Glomerular endothelial cell (primary cell): ENCODE results near the gene CKS1B. TPM values are rescaled to one million over a fixed set of nuclear protein-coding genes. Genes with fewer than 3 reads are reported as not detected.

Source experiments
- DNase-seq: peaks from one replicate; pipeline ENCODE4 v3.0.0-alpha.2; 2011; ENCODE audit warnings: low read depth, low spot score; ENCODE audit errors: extremely low read depth
- total RNA-seq: library from RNA; depleted of rRNA; stranded (reverse); fragments of >200 nt; gene quantifications from 2 replicates; pipeline ENCODE4 v1.2.3, GENCODE V29; 2015

CKS1B gene
- total RNA-seq, 1 donor from 2014 or later: 57.8 TPM

DNA sequence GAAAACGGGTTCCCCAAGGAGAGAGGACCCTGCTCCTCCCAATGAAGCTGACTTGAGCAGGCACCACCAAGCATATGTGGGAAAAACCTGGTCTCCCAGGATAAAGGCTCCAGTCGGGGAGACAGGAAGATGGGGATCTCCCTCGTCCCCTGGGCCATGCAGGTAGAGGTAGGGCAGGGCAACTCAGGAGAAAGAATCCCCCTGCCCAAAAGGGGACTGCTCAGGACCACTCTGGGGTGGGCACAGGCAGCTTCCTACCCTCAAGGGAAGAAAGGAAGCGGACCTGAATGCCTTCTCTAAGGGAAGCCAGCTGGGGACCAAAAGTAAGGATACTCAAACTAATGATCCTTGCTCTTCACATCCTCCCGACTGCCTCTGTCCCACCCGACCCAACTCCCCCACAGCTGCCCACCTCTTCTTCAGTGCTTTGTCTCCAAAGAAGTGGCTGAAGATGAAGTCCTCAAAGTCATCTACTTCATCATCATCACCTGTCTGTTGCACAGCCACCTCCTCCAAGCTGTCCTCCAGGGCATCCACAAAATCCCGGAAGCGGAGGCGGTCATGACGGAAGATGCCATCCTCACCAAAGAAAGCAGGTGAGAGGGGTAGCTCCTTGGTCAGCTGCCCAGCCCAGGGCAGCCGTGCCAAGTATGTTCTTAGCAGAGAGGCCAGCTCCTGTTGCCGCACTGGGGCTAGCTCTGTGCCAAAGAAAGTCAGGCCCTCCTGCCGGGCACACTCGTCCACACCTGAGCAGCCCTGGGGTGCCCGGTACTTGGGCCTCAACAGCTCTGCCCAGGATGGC, 29.1 kb upstream of the CKS1B start:
- no peak for DNase-seq

DNA sequence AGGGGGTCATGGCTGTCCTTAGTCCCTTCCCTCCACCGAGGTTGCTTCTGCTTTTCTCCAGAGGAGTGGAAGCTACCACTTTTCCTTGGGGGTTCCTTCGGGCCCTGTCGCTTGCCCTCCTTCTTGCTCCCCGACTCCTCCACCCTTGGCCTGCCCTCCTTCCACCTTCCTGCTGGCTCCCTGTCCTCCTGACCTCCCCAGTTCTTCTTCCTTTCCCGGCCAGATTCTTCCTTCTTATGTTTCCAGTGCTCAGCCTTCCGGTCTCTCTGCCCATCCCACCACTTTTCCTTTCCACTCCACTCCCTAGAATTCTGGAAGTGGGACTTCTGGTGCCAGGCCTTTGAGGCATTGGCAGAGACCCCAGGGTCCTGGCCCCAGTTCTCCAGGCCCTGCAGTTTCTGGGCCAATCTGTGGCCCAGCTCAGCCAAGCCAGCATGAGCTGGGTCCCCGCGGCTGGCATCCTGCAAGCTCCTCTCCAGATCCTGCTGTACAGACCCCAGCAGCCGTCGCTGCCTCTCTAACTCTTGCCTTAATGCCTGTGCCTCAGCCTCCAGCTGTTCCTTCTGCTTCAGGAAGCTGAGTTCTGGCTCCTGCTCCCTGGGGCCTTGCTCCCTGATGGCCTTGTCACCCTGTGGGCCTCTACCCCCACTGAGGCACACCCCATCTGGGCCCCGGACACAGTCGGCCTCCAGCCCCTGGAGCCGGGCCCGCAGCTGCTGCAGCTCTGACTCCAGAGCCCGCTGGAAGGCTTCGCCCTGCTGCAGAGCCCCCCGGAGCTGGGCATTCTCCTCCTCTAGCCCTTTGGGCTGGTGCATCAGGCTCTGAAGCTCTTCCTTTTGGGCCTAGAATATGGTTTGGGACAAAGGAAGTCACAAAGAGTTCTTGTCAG, 28.3 kb upstream of the CKS1B start:
- DNase-seq: no peak

DNA sequence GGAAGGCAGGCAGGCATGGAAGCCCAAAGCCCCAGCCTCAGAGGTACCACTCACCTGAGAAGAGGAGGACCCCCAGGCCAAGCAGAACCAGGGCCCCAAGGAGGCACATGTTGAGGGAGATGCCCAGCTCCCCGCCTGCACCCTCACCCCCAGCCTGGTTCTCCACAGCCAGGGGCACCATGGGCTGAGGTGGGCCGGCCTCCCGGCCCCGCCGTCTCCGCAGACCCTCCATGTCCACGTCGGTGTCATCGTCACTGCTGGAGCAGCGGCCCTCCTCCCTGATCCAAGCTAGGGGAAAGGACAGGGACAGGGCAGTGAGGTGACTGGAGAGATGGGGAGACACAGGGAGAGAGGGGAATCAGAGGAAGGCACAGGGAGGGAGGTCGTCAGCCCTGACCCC, 26.4 kb upstream of the CKS1B start:
- no peak for DNase-seq

DNA sequence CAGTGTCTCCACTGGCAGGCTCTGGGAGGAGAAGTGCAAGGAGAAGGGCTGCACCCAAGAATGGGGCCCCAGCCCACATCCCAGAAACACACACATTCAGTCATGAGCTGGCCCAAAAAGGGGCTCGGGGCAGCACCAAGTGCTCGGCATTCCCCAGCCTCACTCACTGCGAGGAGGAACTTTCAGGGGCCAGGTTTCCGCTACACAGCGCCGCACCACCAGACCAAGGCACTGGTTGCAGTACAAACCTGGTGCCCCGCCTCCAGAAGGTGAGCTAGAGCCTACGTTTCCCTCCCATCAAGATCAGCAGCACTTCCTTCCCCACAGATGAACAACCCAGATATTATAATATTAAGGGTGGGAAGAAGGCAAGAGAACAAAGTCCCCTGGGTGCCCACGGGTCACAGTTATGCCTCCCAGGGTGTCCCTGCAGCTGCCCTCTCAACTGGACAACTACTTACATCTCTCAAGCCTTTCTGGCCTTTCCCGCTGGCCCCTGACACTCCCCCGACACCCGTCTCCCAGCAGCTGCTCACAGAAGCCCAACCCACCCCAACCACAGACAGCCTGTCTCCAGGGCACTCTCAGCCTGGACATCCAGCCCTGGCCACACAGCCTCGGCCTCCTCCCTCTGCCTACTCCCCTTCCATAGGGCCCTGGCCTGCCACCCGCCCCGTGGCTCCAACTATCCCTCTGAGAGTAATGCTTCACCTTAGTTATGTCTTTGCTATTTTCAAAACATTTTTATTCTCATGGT, 22.4 kb upstream of the CKS1B start:
- DNase-seq: no peak

DNA sequence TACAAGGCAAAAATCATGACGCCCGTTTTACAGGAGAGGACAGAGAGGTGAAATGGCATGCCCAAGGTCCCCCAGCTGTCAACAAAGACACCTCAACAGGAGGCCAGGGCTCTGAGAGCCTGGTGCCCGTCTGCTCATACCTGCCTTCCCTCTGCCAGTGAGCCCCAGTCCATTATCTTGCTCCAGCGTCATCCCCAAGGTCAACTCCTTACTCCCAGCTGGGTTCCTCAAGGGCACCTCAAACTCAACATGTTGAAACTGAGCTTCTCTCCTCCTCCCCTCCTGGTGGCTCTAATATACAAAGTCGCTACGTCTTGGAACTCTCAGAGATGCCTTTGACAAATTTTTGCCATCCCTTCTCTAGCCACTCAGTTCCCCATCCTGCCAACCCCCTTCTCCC, 21.8 kb upstream of the CKS1B start:
- no peak for DNase-seq

DNA sequence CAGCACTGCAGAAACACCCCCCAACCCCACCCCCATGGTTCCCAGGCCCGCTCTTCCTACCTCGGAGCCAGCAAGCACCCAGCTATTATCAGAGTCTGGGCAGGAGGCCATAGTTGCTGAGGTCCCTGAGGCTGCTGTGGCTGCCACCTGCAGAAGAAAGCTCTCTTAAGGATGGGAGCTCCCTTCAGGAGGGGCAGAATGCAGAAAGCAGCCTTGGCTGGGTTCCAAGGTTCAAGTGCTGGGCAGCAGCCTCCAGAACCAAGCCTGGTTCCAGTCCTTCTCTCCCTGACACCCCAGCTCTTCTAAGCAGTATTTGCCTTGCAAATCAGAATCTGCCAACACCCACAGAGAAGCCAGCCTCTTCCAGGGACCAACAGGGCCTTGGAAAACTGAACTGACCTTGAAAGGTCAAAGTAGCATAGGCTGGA, 20.9 kb upstream of the CKS1B start:
- DNase-seq: no peak

DNA sequence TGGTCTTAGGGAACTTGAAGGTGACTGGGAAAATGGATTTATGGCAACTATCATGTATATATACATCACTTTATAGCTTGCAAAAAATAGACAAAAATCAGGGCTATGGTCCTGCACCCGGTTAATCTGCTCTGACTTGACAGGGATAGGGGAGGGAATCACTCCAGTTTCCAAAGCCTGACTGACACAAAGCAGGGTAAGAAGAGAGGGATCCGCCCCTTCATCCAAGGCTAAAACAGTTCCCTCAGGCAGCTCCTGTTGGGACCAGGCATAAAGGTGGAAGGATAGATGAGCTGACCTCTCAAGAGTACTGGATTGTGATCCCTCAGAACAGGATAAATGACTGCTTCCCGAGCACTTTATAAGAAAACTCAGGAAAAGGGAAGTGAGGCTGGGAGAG, 19.9 kb upstream of the CKS1B start:
- DNase-seq: no peak

DNA sequence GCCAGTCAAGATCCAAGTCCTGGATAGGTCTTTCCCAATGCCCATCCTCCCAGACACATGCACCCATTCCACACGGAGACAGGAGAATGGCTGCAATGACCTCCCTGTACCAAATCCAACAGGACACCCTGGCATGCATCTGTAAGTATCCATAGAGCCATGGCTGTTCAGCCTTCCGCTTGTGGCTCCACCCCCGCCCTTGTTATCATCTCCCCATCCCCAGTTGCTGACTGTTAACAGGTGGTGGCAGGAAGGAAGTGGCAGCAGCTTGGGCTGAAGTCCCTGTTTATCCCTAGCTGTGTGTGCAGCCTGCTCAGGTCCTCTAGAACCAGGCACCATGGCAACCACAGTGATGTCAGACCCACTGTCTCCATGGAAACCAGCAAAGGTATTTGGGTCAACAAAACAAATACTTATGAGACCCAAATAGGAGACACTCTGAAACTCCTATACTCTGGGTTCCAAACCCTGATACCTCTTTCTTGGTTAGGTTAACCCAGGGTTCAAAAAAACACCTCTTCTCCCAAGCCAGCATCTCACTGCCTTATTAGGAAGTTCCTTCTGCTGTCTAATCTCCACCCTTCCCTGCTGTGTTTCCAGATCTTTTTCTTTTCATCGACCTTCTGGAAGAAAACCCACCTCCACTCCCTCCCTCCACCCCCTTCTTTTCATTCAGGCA, 19.3 kb upstream of the CKS1B start:
- DNase-seq: peak; percentile 89

DNA sequence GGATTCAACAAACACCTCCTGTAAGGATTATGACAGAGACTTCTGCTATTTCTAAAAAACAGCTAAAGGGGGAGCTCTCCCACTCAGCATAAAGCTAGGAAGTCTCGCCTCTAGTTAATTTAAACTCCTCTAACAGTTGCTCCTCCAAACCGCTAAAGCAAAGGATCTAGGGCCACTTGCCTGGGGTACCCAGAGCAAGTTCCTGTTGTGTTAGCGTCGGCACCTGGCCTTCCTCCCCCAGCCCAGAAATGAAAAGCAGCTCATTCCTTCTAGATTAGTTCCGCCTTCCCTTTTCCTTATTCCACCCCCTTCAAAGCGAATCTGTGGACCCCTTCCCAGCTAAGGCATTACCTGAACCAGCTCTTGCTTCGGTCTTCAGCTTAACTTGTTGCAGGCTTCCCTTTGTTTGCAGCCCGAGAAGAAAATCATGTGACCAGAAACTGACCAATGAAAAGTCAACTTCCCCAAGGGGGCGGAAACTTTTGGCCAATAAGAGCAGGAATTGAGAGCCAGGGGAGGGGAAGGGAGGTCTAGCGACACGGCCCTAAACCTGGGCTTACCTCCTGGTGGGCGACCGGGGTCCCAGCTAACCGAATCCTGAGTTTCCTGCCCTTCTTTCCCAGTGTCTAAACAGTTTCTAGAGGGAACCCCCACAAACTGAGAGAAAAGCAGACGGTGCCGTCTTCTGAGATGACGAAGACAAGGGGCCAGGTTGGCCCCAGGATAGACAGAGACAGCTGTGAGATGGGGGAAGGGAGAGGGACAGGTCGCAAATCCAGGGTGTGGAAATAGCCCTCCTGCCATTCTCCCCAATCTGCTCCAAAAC, 18.6 kb upstream of the CKS1B start, which contains the start of gene PBXIP1:
Gene PBXIP1, minus strand, starts transcription at position 382 of the 826 bp plus-strand sequence. CDS start 2,378 bp downstream, outside the sequence.
- DNase-seq: peak; percentile 85

DNA sequence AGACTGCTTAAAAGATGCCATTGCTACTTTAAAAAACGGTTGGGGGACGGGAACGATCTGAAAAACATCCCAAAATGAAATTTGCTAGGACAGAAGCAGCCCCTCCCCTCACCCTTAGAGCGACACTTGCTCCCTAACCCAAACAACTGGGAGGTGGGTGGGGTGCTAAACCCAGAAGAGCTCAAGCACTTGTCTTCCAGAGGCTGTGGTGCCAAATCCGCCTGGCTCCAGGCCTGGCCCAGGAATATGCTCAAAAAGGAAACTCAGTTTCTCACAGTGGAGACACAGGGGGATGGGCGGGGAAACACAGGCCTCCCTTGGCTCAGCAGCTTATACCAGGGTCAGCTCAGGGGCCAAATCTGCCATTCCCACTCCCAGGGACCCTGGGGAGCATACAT, 17.9 kb upstream of the CKS1B start:
- no peak for DNase-seq

DNA sequence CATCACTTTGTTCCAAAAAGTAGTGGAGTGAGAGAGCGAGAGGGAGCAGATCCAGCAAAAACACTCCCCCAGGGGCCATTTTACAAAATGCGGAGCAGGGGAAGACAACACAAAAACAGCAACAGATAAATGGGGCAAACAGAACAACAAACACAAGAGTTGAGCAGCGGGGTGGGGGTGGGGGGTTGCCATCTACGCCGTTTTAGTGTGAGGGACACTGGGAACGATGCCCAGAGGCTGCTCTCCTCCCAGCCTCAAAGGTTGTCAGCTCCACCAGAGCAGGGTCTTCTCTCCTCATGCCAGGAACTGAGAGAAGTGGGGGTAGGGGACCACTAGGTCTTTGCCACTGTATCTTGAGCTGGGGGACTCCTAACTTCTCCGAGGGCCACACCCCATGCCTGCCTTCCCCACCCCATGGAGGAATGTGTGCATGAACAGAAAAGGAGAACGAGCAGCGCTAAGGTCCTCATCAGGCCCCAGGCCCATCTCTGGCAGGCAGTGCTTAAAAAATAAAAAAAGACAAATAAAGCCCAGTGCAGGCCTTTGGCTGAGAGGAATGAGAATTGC, 17.3 kb upstream of the CKS1B start:
- DNase-seq: no peak

DNA sequence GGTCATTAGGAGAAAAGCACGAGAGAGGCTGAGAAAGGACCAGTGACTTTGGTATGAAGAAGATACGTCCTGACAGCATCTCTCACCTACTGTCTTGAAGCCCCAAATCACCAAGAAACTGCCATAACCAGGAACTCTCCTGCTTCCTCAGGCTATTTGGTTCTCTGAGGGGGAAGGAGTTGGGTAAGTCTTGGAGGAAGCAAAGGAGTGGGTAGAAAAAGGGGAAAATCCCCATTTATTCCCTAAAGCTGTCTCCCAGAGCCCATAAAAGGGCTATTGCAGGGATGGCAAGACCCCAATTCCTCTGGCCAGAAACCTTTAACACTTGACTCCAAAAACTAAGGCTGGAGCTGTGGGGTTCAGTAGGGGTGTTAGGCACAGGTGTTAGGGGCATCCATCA, 16.4 kb upstream of the CKS1B start:
- no peak for DNase-seq

DNA sequence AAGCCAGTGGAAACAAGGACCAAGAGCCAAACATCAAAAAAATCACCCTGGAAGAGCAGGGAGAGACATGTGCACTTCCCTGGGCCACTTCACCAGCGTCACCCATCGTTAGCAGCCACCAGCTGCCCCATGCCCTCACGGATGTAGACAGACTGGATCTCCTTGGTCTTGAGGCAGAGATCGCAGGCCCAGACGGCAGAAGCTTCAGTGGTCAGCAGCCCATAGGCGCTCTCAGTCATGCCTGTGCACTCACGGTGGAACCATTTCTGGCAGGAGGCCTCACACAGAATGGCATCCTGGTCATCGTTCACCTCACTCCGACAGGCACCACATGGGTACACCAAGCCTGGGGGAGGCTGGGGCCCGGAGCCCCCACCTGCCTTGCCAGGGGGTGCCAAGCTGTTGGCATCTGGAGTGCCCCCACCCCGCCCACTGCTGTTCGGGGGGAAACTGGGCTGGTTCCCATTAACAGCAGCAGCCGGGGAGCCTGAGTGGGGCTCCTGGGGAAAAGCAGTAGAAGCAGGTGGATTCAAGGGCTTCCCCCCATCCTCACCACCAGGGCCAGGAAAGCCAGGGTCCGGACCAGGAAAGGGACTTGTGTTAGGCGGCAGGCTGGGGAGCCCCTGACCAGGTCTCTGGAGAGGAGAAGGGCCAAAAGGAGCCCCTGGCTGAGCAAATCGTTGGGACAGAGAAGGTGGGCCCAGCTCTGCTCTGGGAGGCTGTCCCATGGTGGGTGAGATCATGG, 15.6 kb upstream of the CKS1B start:
- DNase-seq: no peak

DNA sequence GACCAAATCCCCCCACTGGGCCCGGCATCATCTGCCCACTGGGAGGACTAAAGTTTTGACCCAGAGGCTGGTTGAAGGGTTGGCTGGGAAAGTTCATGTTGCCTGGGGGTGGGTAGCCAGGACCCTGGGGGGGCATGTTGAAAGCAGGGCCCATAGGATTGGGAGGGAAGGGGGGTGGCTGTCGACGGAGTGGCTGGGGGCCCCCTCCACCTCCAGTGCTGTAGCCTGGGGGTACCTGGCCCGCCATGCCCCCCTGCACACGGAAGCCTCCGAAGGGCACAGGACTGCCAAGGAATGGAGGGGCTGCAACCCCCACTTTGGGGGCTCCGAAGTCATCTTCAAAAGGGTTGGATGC, 15.1 kb upstream of the CKS1B start:
- DNase-seq: no peak

DNA sequence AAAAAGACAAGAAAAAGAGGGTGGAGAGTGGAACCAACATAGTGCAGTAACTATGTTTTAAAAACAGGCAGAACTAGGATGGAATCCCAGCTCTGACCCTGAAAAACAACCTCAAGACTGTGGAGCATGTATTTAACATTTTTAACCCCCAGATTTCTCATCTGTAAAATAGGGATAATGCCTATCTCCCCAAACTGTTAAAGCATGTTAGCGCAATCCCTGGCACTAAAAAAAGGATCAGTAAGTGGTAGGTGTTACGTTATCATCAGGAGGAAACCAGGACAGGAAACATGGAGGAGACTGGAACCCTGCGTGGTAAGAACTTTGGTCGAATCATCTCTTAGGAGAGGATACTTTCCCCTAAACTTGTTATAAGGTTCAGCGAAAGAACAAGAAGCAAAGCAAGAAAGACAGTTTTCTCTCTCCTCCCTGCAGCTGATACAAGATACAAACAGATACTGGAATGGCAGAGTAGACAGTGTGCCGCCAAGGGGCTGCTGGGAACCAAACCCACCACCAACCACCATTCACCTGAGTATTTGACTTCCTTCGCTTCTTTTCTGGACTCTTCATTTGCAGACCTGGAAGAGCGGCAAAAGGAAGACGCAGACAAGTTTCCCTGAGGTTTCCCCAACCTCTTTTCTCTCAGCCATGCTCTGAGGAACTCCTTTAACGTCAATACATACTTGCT, 13.9 kb upstream of the CKS1B start:
- DNase-seq: no peak

DNA sequence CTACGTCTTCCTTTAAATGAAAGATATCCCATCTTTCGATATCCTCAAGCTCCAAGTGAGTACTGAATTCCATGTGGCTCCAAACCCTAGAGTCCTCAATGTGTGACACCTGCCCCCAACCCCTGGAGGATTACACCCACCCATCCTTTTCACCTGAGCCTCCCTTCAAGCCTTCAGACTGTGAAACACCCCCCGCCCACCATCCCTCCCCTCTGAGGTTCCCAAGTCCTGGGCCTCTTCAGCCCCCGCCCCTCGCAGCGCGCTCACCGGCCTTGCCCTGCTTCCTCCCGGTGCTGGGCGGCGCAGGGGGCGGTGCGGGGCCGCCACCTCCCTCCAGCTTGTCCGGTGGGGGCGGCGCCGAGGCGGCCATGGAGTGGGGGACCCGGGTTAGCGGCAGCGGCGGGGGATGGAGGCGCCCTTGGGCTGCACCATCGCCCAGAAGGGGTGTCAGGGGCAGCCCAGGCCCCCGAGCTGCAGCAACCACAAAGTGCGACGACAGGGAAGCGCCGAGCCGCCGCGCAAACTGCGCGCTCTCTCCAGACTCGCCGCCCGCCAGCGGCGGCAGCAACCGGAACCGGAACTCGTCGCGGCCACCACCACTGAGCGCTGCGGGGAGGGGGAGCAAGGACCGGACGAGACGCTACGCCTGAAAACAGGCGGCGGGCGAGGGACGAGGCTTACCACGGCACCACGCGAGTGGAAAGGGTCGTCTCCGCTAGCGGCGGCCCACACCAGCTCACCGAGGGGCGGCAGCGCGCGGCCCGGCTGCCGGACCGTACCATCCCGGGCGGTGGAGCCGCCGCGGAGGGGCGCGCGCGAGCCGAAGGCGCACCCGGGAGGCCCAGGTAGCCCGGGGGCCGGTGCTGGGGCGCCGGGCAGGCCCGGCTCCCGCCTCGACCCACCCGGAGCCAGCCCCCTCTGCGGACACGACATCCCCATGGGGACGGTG, 13.0 kb upstream of the CKS1B start, which contains the start of gene PYGO2:
Gene PYGO2, minus strand, starts transcription at position 576 of the 949 bp plus-strand sequence. Its CDS starts 206 bp downstream, at position 370.
- no peak for DNase-seq
